ENCODE results near the gene C16orf95.
"Not testable (repeated sequence)": the region's sequence is repeated elsewhere in the genome, so short reads cannot be mapped to it uniquely, and the experiment has no call there.

C16orf95 gene

GRCh38 chr16:87344165-87344930 lies 27.2 kb upstream of the C16orf95 start:
- H3K27ac Mint-ChIP-seq = peak overlapping the region in 1 of 3 experiments; percentile 37
- no peaks in the 10 kb centered on the region for H3K9me3 Mint-ChIP-seq
- peaks cover 7% of the 10 kb centered on the region for H3K4me1 Mint-ChIP-seq
- peaks cover 28% of the 10 kb centered on the region for H3K36me3 Mint-ChIP-seq (ENCODE audit: low read depth)
- H3K27me3 Mint-ChIP-seq (ENCODE audit: low read depth) = no peaks in the 10 kb centered on the region
- TF ChIP-seq CTCF (IDR thresholded peaks at IDR 0.05; ENCODE audit: unreplicated experiment in 3 of 3) = no peak
- H3K4me3 Mint-ChIP-seq = no peak overlapping the region

- no peak for TF ChIP-seq CTCF (IDR thresholded peaks at IDR 0.05; ENCODE audit: unreplicated experiment in 3 of 3)
- Mint-ChIP-seq H3K36me3 (ENCODE audit: low read depth) (peaks cover 29% of the 10 kb centered on the region), H3K27ac (peak overlapping the region in 1 of 3 experiments; percentile 37), H3K9me3 (no peaks in the 10 kb centered on the region), H3K27me3 (ENCODE audit: low read depth) (no peaks in the 10 kb centered on the region), H3K4me1 (peaks cover 7% of the 10 kb centered on the region), H3K4me3 (no peak overlapping the region)
Observed at GRCh38 chr16:87343753-87344050, 26.5 kb upstream of the C16orf95 start.

- peaks cover 29% of the 10 kb centered on the region for H3K36me3 Mint-ChIP-seq (ENCODE audit: low read depth)
- no peak overlapping the region for H3K27ac Mint-ChIP-seq
- H3K4me3 Mint-ChIP-seq = no peak overlapping the region
- no peak for TF ChIP-seq CTCF (IDR thresholded peaks at IDR 0.05; ENCODE audit: unreplicated experiment in 3 of 3)
- H3K27me3 Mint-ChIP-seq (ENCODE audit: low read depth) = no peaks in the 10 kb centered on the region
- H3K9me3 Mint-ChIP-seq = no peaks in the 10 kb centered on the region
- peaks cover 7% of the 10 kb centered on the region for H3K4me1 Mint-ChIP-seq
Observed at GRCh38 chr16:87342978-87343752, 26.0 kb upstream of the C16orf95 start.

- peaks cover 7% of the 10 kb centered on the region for H3K4me1 Mint-ChIP-seq
- H3K4me3 Mint-ChIP-seq = no peak overlapping the region
- TF ChIP-seq CTCF (IDR thresholded peaks at IDR 0.05; ENCODE audit: unreplicated experiment in 3 of 3) = no peak
- no peak overlapping the region for H3K27ac Mint-ChIP-seq
- no peaks in the 10 kb centered on the region for H3K9me3 Mint-ChIP-seq
- H3K36me3 Mint-ChIP-seq (ENCODE audit: low read depth) = peaks cover 29% of the 10 kb centered on the region
- H3K27me3 Mint-ChIP-seq (ENCODE audit: low read depth) = no peaks in the 10 kb centered on the region
Observed at GRCh38 chr16:87342504-87342903, 25.3 kb upstream of the C16orf95 start.

- Mint-ChIP-seq H3K36me3 (ENCODE audit: low read depth) (peaks cover 24% of the 10 kb centered on the region), H3K27me3 (ENCODE audit: low read depth) (no peaks in the 10 kb centered on the region), H3K27ac (no peak overlapping the region), H3K9me3 (no peaks in the 10 kb centered on the region), H3K4me3 (no peak overlapping the region), H3K4me1 (peaks cover under 1% of the 10 kb centered on the region)
- TF ChIP-seq CTCF (IDR thresholded peaks at IDR 0.05; ENCODE audit: unreplicated experiment in 3 of 3) = no peak
Observed at GRCh38 chr16:87340198-87340597, 23.0 kb upstream of the C16orf95 start.

GRCh38 chr16:87339724-87340105 lies 22.5 kb upstream of the C16orf95 start:
- H3K4me3 Mint-ChIP-seq; H3K4me1 Mint-ChIP-seq; H3K27me3 Mint-ChIP-seq (ENCODE audit: low read depth); H3K9me3 Mint-ChIP-seq; H3K27ac Mint-ChIP-seq: not testable (repeated sequence)
- peaks cover 24% of the 10 kb centered on the region for H3K36me3 Mint-ChIP-seq (ENCODE audit: low read depth)

Measured in nephron (organoid).